Gastroesophageal sphincter (tissue), 3 donors: ENCODE measurements around the gene HIC2.
"Not testable (repeated sequence)": the region's sequence is repeated elsewhere in the genome, so short reads cannot be mapped to it uniquely, and the experiment has no call there.

ENCODE experiments used
- CTCF ChIP-seq, 4 experiments: fragments of 200-600 bp in 2 of 4; fragments of 450-650 bp in 2 of 4; sonication (generic) in 1 of 4; IDR thresholded peaks; one replicate each; pipeline ENCODE4 v1.5.1; 2017 to 2019; ENCODE audit warnings: antibody characterized with exemption in 4 of 4, mild to moderate bottlenecking in 2 of 4, moderate library complexity in 2 of 4
- EP300 ChIP-seq: sonication (generic); formaldehyde crosslinking; IDR thresholded peaks from one replicate; pipeline ENCODE4 v1.6.1; 2017; ENCODE audit warnings: antibody characterized with exemption, mild to moderate bottlenecking
- POLR2A ChIP-seq, 2 donors: fragments of 450-650 bp; IDR thresholded peaks; one replicate each; pipeline ENCODE4 v1.6.1; 2017; ENCODE audit warnings: antibody characterized with exemption in 2 of 2, mild to moderate bottlenecking in 2 of 2, moderate library complexity in 1 of 2
- POLR2AphosphoS5 ChIP-seq: sonication (generic); formaldehyde crosslinking; IDR thresholded peaks from one replicate; pipeline ENCODE4 v1.6.1; 2017; ENCODE audit warnings: antibody characterized with exemption

- not testable (repeated sequence) for TF ChIP-seq CTCF (IDR thresholded peaks at IDR 0.05); POLR2A (IDR thresholded peaks at IDR 0.05); POLR2AphosphoS5; EP300
Measured at GRCh38 chr22:21418974-21419638, 1.9 kb downstream of the HIC2 start.
